Fibroblast of the aortic adventitia (primary cell): ENCODE results near the gene MYO7A. TPM values are rescaled to one million over a fixed set of nuclear protein-coding genes. Genes with fewer than 3 reads are reported as not detected.

Experiments used
- DNase-seq: peaks from one replicate; pipeline ENCODE4 v3.0.0-alpha.2; 2010; ENCODE audit warnings: low read depth
- H3K4me3 ChIP-seq: 2 replicates; pipeline ENCODE4 v1.5.1; 2011; ENCODE audit warnings: low read depth, mild to moderate bottlenecking, control low read depth, low read length, moderate library complexity
- CTCF ChIP-seq: IDR thresholded peaks from 2 replicates; pipeline ENCODE4 v1.5.1; 2011; ENCODE audit warnings: mild to moderate bottlenecking, low read length, control low read depth, inconsistent platforms; ENCODE audit not compliant: insufficient read depth
- total RNA-seq: library from RNA; depleted of rRNA; stranded (reverse); fragments of >200 nt; gene quantifications from 2 replicates; pipeline ENCODE4 v1.2.3, GENCODE V29; 2012; ENCODE audit warnings: low replicate concordance

Gene MYO7A
- total RNA-seq, 1 donor: 0.45 TPM

DNA sequence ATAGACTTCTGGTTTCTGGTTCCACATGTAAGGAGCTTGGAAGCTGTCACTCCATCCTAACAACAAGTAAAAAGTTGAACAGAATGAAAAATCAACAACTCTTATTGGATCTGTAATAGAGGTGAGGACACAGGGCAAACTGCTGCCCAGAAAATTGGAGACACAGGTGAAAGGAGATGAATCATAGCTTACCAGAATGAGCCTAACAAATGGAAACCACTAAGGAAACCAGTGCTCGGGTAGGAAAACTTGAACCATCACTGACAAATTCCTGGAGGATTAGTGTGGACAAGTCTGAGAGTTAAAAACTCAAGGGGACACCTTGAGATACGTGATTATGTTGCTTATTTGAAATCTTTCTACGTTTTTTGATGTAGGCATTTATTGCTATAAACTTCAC lies 121.4 kb downstream of the MYO7A start:
- DNase-seq: no peak
- H3K4me3 ChIP-seq: no peak overlapping the region
- TF ChIP-seq CTCF: no peak

DNA sequence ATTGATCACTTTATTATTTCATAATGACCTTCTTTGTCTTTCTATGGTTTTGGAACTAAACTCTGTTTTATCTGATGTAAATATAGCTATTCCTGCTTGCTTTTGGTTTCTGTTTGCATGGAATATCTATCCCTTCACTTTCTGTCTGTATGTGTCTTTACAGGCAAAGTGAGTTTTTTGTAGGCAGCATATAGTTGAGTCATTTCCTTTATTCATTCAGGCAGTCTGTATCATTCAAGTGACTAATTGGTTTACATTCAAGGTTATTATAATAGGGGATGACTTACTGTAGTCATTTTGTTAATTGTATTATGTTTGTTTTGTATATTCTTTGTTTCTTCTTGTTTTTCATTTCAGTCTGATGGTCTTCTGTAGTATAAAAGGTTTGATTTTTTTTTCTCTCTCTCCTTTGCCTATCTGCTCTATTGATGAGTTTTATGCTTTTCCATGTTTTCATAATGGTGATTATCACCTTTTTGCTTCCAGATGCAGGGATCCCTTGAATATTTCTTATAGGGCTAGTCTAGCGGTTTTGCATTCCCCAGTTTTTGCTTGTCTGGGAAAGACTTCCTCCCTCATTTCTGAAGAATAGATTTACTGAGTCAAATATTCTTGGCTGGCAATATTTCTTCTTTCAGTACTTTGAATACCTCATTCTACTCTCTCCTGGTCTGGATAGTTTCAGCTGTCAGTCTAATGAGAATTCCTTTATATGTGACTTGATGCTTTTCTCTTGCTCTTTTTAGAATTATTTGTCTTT lies 123.0 kb downstream of the MYO7A start:
- peak; percentile 40 for DNase-seq
- H3K4me3 ChIP-seq: no peak overlapping the region
- TF ChIP-seq CTCF: no peak

DNA sequence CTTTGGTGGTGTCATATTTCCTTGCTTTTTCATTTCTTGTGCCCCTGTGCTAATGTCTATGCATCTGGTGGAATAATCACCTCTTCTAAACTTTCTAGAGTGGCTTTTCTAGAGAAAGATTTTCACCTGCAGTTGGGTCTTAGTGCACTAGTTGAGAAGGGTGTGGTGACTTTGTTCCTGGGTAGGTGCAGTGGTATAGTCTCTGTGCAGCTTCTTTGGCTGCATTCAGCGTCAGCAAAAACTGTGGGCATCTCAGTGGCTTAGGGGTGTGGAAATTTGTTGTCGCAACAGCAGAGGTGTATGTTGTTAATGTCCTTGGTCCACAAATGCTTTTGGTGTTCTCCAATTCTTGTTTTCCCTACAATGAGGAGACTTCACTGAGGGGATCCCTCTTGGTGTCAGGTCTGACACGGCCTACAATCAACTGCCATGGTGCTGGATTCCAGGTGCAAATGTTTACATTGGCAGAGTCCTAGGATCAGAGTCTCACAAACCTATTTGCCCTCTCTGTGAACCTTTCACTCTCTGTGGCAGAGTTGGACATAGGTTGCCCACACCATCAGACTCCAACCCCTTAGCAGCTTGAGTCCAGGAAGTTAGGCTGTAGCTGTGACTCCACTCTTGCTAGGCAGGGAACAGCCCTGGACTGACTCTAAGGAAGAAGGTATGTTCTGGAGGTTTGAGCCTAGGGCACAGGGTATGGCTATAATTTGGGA lies 124.7 kb downstream of the MYO7A start:
- H3K4me3 ChIP-seq: no peak overlapping the region
- DNase-seq: no peak
- no peak for TF ChIP-seq CTCF

DNA sequence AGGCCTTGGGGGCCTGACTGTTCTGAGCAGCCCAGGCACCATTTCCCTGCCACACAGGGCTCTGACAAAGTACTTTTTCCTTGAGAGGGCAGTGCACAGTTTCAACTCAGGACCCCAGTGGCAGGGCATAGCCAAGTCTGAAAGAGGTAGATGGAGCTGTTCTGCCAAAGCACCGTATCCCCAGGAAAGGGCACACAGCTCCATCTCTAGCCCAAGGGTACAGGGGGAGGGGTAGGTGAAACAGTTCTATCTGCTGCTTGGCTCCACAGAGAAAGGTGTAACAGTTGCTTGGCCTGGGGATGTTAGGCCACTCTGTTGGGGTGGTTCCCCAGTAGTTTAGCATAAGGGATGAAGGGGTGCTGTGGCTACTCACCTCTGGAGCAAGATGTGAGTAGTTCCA lies 125.6 kb downstream of the MYO7A start:
- no peak for DNase-seq
- TF ChIP-seq CTCF: no peak
- no peak overlapping the region for H3K4me3 ChIP-seq

DNA sequence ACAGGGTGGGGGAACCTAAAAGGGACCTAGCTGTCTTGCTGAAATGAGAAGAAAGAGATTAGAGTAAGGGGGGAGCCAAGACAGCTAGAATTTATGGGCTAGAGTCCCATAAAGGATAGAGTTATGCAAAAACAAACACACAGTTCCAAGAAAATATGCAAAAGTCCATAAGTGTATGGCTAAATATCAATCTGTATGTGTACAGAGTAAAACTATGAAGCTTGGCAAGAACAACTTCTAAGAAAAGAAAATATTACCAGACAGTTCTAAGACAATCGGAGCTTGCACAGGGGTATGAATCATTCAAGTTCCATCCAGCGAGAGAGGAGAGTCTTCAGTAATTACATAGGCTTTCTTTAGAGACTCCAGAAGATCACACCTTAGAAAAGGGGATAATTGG lies 131.6 kb downstream of the MYO7A start:
- H3K4me3 ChIP-seq: no peak overlapping the region
- peak; percentile 79 for DNase-seq
- no peak for TF ChIP-seq CTCF

DNA sequence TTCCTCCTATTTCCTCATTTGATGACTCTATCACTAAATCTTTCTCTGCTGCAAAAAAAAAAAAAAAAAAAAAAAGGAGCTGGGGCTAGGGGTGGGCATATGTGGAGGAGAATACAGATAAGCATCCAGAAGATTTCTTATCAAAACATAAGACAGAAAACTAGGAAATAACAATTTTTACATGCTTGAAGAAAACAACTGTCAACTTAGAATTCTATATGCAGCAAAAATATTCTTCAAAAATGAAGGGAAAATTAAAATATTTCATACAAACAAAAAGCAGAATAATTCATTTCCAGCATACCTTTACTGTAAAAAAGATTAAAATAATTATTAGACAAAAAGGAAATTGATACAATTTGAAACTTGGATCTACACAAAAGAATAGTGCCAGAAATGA lies 134.8 kb downstream of the MYO7A start:
- no peak for TF ChIP-seq CTCF
- H3K4me3 ChIP-seq: no peak overlapping the region
- DNase-seq: no peak

Other genes with a start within 250 kb of the MYO7A start
- gene B3GNT6, start 93.8 kb upstream of the MYO7A start, total RNA-seq: not detected in 2 replicates
- gene CAPN5, start 61.3 kb upstream of the MYO7A start, total RNA-seq: 9.6 and 31.0 TPM in 2 replicates
- gene OMP, start 25.4 kb upstream of the MYO7A start, total RNA-seq: 1.1 TPM in 1 of 2 replicates, not detected in the other
- gene GDPD4, start 173.4 kb downstream of the MYO7A start, total RNA-seq: not detected in 2 replicates